AML-193 (cell line): ENCODE data around the gene LHFPL5.

Source experiments
- DNase-seq, 2 experiments: peaks; one replicate each; lab custom pipeline; 2025; lab: John Stamatoyannopoulos, UW

The LHFPL5 gene

DNA sequence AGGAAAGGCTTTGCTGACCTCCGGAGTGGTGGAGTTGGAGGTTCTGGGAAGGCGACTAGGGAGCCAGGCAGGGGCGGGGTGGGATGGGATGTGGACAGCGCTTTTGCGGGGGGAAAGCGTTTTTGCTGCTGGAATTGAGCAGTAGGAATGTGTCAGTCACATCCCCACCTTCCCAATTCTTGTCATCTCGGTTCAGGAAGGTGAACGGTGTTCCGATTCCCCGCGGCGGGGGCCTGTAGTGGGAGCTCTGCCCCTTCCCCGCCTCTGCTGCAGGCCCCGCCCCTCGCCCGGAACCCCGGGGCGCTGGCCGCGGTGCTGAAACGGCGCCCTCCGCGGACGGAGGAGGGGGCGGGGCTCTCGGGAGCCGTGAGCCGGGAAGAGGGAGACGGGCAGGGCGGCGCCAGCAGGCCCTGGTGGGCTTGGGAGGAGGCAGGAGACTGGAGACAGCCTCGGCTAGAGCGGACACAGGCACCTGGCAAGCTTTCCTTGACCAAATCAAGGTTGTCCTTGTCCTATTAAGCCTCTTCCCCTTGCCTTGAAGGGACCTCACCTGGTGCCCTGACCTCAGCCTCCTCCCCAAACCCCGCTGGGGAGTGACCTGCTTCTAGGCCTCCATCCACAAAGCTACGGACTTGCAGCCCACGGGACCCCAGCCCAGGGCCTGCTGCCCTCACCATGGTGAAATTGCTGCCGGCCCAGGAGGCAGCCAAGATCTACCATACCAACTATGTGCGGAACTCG, at the start of gene LHFPL5:
TSS of gene LHFPL5 (plus strand) at position 357 of the 741 bp plus-strand sequence. CDS start at position 676, 319 bp downstream.
- DNase-seq: peak; percentile 29 to 45

DNA sequence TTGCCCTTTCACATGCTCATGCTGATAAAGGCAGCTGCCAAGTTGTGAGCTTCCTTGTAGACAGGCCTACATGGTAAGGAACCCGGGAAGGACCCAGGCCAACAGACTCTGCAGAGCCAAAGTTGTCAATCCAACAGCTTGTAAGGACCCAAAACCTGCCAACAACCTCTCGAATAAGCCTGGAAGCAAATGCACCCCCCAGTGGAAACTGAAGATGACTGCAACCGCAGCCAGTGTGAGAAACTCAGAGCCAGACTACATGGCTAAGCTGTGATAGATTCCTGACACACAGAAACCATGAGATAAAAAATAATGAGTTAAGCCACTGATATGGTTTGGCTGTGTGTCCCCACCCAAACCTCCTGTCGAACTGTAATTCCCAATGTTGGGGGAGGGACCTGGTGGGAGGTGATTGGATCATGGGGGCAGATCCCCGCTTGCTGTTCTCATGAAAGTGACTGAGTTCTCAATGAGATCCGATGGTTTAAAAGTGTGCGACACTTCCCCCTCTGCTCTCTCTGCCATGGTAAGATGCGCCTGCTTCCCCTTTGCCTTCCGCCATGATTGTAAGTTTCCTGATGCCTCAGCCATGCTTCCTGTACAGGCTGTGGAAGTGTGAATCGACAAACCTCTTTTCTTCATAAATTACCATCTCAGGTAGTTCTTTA, 47.6 kb upstream of the LHFPL5 start:
- DNase-seq: peak; percentile 28 to 48

DNA sequence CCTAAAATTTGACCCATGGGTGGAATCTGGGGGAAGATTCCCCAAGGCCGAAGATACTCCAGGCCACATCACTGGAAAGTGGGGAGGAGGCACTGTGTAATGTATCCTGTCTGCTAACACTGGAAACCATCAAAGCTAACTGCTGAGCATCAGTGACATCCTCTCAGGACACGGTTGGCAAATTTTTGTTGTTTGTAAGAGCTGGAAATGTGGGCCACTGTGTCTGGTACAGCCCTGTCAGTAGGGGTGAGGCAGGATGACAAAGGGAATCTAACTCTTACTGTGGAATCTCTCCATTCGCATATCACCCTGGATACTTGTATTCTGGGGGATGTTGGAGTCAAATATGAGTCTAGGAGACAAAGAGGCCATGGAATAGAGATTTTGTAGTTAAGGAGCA, 45.7 kb upstream of the LHFPL5 start:
- no peak for DNase-seq

DNA sequence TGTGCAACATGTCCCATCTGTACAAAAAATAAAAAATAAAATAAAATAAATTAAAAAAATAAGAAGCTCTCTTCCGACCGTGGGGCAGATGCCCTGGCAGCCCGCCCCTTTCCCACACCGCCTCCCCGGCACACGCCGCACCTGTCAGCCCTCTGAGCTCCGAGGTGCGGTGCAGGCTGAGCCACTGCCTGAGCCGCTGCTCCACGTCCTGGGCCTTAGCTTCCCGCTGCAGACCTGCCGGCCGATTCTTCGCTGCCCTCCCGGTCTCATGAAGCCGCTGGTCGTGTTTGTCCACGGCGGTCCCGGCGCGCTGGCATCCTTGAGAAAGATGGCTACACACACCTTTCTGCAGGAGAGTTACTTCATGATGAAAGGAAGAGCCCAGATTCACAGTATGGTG, 39.4 kb upstream of the LHFPL5 start:
- DNase-seq: no peak

DNA sequence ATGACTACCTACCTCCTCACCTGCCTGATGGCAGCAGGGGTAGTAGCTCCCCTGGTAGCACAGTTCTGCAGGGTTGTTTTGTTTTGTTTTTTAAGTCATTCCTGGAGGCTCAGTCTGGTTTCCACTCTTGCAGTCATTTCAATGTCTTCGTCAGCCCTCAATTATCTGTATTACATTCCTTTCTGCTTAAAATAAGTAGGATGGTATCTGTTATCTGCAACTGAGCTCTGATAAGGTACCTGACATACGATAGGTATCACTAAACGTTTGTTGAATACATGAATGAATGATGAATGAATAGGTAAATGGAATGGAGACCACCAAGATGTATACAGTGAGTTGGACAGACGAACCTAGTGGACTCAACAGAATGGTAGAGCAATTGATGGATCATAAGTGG, 35.9 kb upstream of the LHFPL5 start:
- DNase-seq: no peak

DNA sequence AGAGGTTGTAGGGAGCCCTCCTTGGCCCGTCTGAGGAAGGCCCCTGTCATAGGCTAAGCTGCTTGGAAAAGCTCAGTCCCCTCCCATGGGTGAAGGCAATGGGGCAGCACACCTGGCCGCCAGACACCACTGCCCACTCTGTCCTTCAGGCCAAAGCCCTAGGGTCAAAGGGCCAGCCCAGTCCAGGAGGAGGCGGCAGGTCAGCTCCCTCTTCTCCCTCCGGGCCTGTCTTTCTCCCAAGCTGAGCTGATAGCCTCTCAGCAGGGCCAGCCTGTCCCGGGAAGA, 33.9 kb upstream of the LHFPL5 start:
- no peak for DNase-seq

DNA sequence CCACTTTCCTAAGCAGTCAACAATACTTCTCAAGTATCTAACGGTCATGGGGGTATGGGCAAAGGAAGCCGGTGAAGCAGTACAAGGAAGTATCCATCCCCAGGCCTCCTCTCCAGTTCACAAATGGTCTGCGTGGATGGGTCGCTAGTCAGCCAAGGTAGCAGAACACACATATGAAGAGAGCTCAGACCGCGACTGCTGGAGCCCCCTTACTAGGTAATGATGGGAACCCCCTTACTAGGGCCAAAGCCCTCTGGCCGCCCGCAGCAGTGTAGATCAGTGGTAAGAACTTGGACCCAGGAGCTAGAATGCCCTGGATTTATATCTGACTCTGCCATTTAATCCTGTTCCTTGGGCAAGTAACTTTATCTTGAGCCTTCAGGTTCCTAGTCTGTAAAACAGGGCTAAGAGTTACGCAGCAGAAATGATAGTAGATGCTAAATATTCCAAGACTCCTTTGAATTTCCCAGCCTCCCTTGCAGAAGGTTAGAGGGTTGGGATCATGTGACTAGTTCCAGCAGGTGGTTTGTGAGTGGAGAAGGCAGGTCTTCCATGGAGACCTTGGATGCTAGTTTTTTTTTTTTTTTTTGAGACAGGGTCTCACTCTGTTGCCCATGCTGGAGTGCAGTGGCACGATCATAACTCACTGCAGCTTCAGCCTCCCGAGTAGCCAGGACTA, 30.9 kb upstream of the LHFPL5 start:
- DNase-seq: no peak

DNA sequence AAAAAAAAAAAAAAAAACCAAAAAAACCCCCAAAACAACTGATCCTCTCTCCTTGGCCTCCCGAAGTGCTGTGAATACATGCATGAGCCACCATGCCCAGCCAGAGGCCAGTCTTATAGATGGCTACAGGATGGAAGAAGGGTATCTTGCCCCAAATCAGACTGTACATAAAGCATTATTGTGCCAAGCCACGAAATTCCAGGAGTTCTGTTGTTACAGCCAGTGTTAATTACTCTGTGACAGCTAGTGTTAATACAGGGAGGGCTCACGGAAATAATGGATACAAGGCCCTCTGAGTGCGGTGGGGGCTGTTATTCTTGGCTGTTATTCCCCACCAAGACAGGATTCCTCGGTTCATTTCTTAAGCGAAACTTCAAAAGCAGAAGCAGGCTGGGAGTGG, 30.1 kb upstream of the LHFPL5 start:
- DNase-seq: no peak

DNA sequence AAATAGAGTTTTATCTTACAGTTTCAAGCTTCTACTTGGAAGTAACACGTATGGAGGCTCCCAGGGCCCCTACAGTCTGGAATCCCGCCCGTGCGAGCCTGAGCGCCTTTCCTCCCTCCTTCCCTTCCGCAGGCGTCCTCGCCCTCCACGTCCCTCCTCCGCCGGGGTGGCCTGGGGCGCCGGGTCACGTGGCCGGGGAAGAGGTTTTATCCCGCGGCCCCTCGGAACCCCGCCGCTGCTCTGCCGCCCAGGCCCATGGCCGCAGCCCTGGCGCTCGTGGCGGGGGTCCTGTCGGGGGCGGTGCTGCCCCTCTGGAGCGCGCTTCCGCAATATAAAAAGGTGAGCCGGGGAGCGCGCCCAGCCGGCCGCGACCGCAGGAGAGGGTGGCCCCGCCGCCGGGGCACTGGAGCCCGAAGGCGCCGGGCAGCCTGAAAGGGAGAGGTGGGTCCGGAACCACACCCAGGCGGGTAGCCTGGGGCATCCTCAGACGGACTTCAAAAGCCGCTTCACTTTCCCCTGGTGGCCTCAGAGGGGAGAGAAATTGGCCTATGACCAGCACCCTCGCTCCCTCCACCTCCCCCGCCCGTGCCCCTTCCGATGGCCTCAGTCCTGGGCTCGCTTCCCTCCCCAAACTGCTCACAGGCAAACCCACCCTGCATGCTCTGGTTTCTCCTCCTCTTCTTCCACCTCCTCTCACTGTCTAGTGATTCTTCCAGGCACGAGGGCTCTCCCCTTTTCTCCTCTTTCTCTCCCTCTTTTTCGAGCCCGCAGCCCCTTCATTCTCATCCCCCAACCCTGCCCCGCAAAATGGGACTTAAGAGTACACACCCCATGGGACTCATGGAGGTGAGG, 28.6 kb upstream of the LHFPL5 start, which contains the start of gene CLPSL2:
TSS of gene CLPSL2 (plus strand) at position 235 of the 852 bp plus-strand sequence. CDS start at position 256, 21 bp downstream.
- no peak for DNase-seq

DNA sequence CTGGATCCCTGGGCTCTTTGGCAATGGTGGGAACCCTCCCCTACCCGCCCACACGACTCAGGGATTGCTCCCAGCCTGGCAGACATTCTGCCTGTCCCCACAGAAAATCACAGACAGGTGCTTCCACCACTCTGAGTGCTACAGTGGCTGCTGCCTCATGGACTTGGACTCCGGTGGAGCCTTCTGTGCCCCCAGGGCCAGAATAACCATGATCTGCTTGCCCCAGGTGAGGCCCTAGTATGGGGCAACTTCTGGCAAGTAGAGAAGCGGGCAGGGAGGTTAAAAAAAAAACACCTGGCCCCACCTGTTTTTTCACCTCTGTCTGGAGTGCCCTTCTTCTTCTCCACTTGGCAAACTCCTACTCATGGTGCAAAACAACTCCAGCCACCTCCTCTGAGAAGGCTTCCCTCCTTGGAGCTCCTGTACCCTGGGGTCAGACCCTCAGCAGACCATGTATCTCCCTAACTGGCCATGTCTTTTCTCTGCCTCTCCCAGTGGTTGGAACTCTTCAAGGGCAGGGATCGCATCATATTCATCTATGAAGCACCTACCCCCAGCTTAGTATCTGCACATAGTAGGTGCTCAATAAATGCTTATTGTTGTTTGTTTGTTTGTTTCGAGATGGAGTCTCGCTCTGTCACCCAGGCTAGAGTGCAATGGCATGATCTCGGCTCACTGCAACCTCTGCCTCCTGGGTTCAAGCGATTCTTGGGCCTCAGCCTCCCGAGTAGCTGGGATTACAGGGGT, 27.6 kb upstream of the LHFPL5 start:
- no peak for DNase-seq

DNA sequence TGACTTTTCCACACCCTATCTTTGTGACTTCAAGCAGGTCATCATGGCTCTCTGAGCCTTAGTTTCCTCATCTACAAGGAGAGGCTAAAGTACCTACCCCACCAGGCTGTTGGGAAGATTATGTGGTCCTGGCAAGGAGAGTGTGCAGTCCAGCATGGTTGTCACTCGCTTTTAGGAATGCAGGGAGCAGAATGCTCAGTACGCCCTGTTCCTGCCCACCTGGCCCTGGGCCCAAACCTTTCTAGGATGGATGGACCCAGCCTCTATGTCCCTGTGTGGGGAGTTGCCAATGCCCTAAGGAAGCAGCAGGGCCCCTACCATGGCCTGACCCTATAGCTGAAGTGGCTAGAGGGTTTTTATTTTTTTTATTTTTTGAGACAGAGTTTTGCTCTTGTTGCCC, 26.7 kb upstream of the LHFPL5 start:
- no peak for DNase-seq

DNA sequence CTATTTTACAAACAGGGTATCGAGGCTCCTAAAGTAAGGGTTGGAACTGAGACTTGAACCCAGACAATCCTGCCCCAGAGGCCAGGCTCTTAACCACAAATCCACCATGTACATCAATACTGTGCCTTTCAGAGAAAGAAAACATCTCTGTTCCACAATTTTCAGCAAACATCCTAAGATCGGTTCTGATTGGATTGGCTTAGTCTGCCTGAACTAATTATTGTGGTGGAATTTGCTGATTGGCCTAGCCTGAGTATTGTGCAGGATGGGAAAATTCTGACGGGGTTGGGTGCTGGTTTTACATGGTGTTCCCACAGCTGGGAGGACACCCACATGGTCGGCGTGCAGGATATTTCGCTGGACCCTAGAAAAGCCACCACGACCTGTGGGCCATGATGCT, 24.4 kb upstream of the LHFPL5 start, which contains the start of gene CLPSL1:
TSS of gene CLPSL1 (plus strand) at position 301 of the 400 bp plus-strand sequence. CDS start at position 393, 92 bp downstream.
- no peak for DNase-seq

DNA sequence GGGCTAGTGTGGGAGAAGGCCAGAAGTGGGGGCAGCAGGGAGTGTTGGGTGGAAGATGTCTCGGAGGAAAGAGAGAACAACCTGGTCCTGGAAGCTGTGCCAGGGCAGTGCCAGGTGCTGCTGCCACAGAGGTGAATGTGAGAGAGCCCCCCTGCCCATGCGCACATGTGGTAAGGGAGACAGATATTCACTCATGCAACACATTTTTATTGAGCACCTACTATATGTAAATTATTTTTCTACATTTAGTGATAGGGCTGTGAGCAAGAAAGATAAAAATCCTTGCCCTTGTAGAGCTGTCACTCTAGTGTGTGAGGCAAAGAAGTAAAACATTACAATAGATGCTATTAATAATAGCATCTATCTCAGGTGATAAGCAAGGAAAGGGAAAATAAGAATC, 23.9 kb upstream of the LHFPL5 start:
- no peak for DNase-seq

DNA sequence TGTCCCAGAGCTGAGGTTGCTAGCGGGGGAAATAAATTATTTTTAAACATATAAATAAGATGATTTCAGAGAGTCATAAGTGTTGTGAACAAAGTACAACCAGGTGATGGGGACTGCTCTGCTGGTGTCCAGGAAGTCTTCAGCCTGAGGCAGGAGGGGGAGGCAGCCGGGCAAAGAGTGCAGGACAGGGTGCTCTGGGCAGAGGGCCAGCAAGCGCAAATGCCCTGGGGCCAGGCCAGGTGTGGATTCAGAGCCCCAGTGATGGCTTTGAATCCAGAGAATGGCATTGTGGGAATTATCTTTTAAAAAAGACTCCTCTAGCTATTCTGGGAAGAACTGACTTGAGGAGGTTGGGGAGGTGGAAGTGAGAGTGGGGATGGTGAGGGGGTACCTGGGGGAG, 22.7 kb upstream of the LHFPL5 start:
- DNase-seq: no peak

DNA sequence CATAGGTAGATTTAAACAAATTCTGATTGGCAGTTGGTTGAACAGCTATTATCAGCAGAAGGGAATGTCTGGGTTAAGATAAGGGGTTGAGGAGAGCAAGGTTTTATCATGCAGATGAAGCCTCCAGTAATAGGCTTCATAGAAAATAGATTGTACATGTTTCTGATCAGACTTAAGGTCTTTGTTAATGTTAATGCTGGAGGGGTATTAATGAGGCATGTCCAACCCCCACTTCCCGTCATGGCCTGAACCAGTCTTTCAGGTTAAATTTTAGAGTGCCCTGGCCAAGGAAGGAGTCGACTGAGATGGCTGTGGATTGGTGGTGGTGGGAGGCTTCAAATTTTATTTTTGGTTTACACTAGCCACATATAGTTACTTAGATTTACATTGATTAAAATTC, 21.0 kb upstream of the LHFPL5 start:
- DNase-seq: no peak

DNA sequence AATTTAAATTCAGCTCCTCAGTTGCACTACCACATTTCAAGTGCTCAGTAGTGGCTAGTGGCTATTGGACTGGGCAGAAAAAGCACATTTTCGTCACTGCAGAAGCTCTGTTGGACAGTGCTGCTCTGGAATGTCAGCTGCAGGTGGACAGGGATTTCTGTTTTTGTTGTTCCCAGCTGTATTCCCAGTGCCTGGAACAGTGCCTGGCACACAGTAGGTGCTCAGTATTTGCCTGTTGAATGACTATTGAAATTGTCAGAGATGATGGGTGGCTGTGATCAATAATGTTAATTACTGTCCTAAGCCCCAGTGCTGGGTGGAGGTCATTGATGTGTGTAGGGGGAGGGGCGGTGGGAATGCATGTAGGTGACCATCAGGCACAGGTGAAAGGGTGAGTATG, 18.9 kb upstream of the LHFPL5 start:
- no peak for DNase-seq

DNA sequence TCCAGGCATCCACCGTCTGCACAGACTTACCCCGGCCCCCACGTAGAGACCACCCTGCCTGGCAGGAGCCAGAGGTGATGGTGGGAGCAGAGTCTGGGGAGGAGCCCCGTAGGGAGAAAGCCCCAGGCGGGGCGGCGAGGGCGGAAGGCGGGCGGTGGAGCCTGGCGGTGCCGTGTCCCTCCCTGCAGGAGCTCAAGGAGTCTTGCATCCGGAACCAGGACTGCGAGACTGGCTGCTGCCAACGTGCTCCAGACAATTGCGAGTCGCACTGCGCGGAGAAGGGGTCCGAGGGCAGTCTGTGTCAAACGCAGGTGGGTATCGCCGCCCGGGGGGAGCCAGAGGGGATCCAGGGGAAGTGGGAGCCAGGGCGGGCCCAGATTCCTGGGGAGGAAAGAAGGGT, 18.3 kb upstream of the LHFPL5 start:
- DNase-seq: no peak

DNA sequence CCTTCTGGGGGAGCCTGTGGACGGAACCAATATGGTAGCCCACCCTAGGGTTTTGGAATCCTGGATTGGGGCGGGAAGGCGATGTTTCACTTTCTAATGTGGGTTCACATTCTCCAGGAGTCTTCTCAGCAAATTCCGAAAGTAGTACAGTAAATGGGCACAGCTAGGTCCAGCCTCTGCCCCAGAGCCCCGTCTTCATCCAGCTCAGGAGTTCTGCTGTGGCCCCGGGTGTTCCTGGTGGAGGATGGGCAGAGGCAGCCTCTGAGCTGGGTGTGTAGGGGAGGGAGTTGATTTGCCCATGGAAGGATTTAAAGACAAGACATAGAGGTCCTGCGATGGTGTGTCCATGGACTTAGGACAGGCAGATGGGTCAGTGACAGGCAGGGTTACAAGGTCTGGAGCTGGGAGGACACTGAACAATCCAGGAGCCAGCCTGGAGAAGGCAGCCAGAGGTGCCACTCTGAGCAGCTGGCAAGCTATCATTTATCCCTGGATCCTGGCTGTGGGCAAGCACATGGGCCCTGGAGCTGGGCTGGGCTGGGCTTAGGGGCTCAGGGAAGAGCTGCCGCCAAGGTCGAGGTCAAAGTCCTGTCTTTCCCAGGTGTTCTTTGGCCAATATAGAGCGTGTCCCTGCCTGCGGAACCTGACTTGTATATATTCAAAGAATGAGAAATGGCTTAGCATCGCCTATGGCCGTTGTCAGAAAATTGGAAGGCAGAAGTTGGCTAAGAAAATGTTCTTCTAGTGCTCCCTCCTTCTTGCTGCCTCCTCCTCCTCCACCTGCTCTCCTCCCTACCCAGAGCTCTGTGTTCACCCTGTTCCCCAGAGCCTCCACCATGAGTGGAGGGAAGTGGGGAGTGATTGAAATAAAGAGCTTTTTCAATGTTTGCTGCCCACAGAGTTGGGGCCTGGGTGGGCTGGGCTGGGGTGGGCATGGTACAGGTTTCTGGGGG, 17.6 kb upstream of the LHFPL5 start:
- DNase-seq: no peak

DNA sequence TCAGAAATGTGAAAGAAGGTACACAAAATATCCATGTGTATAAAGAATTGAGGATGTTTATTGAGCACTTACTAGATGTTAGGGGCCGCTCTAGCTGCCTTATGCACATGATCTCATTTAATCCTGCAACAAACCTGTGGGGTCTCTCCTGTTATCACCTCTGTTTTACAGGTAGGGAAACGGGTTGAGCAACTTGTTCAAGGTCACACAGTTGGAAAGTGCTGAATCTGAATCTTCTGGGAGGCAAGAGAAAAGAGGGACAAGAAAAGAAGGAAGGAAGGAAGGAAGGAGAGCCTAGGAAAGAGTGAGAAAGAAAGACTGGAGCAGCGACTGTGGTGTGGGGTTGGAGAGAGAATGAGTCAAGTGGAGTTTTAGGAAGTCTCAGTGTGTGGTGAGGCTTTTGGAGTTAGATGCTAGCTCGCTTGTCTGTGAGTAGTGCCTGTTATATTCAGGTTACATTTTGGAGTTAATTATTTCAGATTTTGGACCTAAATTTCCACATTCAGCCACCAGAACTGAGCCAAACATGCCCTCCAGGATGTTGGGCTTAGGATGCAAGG, 16.6 kb upstream of the LHFPL5 start:
- DNase-seq: no peak

DNA sequence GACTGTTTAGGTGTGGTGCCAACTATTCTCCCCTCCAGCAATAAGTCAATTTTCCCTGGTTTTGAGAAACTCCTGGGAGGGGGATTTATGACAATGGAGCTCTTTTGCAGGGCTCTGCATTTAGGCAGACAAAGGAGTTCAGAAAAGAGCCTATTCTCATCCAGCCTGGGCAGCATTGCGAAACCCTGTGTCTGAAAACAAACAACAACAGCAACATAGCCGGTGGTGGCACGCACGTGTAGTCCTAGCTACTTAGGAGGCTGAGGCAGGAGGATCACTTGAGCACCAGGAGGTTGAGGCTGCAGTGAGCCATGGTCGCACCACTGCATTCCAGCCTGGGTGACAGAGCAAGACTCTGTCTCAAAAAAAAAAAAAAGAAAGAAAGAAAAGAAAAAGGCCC, 14.5 kb upstream of the LHFPL5 start:
- DNase-seq: no peak
